HG03457 (cell line): ENCODE results near the gene MYLK4.
A peak's percentile ranks its signal among the peaks of the same experiment; 100 is the strongest.
"Not testable (repeated sequence)": the region's sequence is repeated elsewhere in the genome, so short reads cannot be mapped to it uniquely, and the experiment has no call there.

Source experiments
- ATAC-seq: cut with Tn5 transposase; IDR thresholded peaks from one replicate; pipeline ENCODE4 v1.9.1; 2021; ENCODE audit warnings: moderate number of reproducible peaks; ENCODE audit not compliant: unreplicated experiment

The MYLK4 gene

DNA sequence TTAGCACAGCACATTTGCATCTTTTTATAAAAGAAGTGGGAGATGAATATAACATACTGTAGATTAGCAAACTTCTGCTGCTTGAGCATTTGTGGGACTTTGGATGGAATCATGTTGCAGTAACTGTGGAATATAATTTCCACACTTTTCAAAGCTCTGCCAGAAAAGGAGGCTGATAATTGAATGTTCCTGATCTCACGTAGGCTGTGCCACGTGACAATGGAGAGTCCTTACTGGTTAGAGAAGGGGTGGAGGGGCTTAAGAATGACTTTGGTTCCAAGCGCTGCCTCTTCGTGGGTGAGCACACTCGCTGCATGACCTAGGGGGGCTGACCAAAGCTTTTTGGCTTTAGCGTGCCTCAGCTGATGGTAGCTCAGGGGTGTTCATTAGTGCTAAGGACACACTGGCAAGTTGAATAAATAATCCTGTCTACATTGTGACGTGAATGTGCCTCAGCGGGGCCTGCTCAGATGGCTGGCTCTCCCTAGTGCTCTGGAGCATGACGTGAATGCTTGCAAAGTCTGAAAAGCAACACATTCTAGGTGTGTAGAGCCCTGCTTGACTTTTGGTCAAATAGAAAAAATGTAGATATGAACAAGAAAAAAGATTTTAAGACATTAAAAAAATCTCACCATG is 29.5 kb upstream of the MYLK4 start:
- no peak for ATAC-seq

DNA sequence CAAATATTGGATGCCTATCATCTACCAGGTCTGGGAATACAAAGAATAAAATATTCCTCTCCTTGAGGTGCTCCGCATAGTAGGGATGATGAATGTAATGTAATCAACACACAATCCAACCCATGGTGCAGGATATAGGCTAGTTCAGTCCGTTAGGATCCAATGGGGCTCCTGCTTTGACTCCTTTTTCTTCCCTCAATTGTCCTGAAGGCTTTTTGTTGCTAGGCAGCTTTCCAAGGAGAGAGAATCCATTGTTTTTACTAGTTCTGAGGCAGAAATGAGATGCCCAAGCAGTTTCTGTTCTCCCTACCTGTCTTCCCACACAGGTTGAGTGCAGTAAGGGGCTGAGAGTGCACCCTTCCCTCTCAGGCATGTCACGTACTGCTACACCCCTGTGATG is 26.5 kb upstream of the MYLK4 start:
- no peak for ATAC-seq

DNA sequence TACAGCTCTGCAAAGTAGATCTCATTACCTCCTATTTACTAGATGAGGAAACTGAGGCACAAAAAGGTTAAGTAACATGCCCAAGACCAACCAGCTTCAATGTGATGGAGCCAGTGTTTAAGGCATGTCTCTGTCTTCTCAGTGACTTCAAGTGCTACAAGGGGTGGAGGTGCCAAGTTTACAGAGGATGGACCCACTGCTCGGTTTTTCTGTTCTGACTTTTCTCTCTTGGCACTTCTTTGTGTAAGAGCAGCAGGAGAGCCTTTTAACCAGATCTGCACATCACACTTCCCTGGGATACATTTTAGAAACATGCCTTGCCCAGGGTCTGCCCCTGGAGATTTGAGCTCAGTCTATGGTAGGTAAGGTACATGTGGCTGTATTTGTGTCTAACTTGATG is 24.3 kb upstream of the MYLK4 start:
- no peak for ATAC-seq

DNA sequence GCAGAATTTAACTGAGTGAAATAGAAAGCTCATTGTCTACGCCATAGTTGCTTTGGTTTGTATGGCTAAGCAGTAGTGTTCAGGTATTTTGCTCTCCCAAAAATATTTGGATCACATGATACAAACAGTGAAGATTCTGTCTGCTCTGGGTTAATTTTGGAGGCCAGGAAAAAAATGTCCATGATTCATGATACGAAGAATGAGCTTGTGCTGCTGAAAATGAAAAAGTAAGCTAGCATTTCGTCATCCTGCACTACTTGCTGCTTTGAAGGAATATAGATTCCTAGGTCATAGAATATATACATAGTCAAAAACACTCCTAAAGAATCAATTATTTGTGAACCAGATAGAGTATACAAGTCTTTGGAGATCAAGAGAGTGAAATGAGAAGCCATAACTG is 22.7 kb upstream of the MYLK4 start:
- no peak for ATAC-seq

DNA sequence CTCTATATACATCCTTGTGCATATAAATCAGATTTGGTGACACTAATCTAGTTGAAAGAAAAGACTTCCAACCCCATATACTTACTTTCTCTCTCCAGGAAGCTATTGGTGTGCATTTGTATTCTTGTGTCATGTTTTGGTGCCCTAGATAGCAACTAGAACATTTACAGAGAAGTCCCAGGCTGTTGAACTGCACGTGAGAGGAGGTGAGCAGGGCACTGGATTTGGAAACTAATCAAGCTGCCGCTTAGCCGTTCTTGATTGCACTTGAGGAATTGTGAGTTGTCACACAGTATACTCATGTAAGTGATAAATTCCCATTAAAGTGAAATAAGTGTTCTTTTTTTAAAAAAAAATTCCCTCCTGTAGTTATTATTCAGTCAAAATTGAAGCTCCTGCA is 22.1 kb upstream of the MYLK4 start:
- ATAC-seq: no peak

DNA sequence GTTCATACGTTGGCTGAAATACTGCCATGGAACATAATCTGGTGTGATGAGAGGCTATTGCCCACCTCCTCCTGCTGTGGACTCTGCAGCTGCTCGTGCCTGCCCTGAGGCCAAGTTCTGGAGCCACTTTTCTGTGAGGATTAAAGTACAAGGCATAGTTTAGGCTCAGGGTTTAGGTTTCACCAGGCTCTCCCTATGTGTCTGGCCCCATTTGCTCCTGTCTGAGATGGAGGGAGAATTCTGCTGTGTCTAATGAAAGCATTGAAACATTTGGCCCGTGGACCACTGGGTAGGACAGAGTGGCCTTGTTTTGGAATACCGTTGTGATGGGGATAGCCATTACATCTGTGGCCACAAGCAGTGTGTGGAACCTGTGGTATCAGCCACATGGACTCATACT is 20.4 kb upstream of the MYLK4 start:
- no peak for ATAC-seq

DNA sequence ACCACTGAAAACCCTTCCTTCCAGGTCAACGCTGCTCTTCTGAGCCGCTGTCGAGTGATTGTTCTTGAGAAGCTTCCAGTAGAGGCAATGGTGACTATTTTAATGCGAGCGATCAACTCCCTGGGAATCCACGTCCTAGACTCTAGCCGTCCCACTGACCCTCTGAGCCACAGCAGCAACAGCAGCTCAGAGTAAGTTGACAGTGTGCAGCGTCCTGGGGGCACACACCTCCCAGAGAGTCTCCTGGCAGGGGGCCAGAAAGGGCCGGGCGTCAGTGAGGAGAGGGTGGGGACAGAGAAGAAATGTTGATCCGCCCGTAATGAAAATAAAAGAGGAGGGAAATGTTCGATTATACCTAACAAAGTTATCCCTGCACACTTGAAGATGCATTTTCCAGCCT is 19.4 kb upstream of the MYLK4 start:
- no peak for ATAC-seq

DNA sequence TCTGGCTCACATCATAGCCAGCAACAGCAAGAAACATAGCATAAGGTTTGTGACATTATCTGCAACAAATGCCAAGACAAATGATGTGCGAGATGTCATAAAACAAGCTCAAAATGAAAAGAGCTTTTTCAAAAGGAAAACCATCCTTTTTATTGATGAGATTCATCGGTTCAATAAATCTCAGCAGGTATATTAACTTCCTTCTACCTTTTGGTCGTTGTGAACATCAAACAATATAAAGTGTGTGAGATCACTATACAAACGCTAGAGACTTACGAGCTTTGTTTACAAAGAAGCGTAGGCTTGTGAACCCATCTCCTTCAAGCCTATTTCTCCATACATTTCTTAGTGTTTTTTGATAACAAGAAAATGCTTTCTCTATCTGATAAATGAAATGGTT is 18.0 kb upstream of the MYLK4 start:
- no peak for ATAC-seq

DNA sequence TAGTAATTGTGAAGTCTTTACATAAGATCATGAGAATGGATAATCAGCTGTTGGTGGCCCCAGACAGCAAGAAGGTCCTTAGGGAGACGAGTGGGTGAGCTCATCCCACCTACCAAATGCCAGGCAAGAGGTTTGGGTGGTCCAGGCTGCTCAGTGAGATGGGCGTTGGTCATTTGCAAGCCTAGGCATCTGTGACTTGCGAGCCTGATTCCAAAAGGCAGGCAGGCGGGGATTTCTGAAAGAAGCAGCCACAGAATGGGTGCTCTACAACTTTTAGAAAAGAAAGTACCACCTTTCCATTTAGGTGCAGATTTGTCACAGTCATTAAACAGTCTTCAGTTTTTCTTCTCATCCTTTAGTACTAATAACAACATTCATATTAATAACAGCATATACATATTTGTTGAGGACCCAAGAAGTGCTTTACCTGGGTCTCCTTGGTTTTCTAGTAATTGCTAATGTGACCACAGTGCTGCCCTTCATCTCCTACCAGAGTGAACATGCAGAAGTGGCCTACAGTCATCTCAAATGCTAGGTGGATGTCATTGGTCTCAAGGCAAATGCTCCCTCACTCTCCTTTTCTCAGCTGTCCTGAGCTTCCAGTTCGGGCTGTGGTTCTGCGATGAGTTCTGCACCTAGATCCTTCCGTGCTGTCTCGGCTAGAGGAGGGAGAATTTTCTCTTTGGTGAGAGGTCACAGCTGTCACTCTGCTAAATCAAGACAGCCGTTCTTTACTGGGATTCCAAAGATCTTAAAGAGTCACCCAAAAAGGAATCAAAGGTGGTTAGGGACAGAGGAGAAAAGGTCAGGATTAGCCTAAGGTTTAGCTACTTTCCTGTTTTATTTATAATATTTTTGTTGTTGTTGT is 17.2 kb upstream of the MYLK4 start:
- ATAC-seq: no peak

DNA sequence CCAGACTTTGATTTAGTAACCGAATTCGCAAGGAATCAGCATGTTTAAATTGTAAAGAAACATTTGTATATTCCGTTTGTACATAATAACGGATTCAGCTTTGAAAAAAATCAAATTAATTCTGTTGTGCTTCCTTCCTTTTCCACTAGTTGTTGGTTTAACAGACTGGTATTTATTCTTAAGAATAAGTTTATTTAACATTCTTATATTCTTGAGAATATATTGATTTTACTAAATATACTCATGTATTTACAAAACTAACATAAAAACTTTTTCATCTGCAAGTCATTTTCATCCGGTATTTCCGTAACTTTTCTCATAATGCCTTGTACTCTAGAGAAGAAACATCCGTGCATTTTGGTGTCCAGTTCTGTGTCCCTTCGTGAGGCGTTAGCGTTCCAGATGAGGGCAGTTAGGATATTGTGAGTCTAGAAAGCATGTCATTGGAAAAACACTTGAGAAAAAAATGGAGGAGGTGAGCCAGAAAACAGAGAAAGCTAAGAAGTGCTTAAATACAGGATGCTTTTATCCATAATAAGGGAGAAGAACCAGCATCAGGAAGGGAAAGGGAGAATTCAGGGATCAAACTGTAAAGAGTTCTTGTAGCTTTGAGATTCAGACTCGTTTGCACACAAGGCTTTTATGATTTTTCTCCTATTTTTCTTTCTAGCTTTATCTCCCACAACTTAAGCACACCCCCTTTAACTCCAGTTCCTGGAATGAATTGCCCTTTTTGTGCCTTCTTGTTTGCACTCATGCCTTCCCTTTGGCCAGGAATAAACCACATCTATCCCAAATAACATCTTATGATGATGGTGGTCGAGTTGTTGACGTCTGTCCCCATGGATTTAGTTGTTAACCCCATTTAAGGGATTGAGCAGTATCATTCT is 16.3 kb upstream of the MYLK4 start:
- no peak for ATAC-seq

DNA sequence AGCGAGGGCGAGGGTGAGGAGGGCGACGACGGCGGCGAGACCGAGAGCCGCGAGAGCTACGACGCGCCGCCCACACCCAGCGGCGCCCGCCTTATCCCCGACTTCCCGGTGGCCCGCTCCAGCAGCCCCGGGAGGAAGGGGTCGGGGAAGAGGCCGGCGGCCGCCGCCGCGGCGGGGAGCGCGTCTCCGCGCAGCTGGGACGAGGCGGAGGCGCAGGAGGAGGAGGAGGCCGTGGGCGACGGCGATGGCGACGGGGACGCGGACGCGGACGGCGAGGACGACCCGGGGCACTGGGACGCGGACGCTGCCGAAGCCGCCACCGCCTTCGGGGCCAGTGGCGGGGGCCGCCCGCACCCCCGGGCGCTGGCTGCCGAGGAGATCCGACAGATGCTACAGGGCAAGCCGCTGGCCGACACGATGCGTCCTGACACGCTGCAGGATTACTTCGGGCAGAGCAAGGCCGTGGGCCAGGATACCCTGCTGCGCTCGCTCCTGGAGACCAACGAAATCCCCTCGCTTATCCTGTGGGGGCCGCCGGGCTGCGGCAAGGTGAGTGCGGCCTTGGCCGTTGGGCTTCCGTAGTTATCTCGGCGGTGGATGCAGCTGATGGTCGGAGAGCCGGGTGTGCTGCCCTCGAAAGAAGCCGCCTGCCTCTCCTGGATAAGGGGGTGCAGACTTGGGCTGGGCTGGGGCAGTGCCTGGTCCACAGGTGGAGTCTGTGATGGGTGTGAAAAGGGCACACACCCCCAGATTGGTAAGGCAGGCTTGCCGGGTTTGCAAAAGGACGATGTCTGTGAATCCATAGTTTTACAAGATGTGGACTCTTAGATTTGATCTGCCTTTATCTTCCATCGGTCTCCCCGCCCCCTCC is 15.4 kb upstream of the MYLK4 start:
- peak; percentile 4 for ATAC-seq

DNA sequence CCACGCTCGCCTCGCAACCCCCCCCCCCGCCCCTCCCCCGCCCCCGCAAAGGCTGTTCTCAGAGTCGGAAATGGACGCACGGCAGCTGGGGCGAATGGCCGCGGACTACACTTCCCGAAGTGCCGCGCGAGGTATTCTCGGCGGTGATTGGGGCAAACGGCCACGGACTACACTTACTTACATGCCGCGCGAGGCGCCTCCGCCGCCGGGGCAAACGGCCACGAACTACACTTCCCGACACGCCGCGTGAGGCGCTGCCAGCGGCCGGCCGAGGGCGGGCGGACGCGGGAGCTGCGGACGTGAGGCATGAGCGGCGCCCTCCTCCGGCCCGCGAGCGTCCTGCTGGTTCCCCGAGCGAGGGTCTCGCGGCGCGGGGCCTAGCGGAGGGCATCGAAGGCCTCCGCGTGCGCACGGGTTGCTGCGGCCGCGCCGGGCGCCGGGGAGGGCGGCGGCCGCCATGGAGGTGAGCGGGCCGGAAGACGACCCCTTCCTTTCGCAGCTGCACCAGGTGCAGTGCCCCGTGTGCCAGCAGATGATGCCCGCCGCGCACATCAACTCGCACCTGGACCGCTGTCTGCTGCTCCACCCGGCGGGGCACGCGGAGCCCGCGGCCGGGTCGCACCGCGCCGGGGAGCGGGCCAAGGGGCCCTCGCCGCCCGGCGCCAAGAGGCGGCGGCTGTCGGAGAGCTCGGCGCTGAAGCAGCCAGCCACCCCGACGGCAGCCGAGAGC is 14.6 kb upstream of the MYLK4 start, which contains the start of gene WRNIP1:
Gene WRNIP1, plus strand, starts transcription at position 228 of the 730 bp plus-strand sequence. Its CDS starts 230 bp downstream, at position 458.
- ATAC-seq: peak; percentile 75

DNA sequence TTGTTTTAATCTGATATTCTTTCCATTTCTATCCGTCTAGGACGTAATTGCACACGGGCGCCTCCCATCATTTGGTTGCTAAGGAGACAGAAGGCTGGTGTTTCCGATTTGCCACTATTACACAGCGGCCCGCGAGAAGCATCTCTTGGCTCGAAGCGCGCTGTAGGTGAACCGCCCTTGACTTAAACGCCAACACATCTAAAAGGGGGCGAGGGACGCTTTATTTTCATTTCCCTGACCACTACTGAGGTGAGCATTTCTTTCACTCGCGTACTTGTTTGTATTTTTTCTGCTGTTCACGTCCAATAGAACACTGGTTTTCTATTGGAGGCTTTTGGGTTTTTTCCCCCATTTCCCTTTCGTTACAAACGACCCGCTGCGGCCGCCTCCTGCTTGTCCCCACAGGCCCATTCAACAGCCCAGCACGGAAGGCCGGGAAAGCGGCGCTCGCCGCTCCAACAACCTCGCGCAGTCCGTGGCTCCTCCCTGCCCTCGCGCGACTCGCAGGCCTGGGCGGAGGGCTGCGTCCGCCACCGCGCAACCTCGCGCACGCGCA is 14.0 kb upstream of the MYLK4 start:
- peak; percentile 46 for ATAC-seq

DNA sequence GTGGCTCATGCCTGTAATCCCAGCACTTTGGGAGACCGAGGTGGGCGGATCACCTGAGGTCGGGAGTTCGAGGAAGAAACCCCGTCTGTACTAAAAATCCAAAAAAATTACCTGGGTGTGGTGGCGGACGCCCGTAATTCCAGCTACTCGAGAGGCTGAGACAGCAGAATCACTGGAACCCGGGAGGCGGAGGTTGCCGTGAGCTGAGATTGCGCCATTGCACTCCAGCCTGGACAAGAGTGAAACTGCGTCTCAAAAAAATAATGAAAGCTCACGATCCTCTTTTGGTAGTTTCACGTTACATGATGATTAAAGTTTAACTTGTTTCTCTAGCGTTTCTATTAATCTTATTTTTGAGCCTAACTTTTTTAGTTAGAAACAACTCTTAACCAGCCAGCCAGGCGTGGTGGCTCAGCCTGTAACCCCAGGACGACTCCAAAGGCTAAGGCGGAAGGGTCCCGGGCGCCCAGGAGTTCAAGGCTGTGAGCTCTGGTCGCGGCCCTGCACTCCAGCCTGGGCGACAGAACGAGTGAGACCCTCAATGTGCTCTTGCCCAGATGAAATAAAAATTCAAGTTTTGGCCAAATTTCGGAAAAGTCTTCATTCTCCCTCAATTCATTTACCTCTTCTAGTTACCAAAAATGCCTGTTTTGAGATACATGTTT is 13.3 kb upstream of the MYLK4 start:
- no peak for ATAC-seq

DNA sequence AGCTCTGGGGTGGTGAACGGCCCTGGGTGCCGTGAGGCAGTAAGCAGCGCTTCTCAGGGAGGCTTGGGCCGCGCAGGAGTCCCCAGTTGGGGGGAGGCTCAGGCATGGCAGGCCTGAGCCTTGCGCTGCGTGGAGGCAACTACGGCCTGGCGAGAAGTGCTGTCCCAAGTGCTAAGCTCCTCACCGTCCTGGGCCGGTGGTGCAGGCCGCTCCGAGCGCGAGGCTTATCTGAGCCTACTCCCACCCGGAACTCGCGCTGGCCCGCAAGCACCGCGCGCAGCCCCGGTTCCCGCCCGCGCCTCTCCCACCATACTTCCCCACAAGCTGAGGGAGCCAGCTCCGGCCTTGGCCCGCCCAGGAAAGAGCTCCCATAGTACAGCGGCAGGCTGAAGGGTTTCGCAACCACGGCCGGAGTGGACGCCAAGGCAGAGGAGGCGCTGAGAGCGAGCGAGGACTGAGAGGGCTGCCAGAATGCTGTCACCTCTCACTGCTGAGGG is 12.7 kb upstream of the MYLK4 start:
- ATAC-seq: no peak

DNA sequence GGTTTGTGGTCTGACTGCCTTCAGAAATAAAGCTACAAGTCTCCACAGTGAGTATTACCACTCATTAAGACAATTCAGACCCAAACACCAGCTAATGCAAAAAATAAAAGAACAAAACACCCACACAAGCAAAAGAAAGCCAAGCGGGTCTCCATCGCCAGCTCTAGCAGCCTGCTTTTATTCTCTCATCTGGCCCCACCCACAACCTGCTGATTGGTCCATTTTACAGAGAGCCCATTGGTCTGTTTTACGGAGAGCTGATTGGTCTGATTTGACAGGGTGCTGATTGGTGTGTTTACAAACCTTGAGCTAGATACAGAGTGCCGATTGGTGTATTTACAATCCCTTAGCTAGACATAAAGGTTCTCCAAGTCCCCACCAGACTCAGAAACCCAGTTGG is 12.1 kb upstream of the MYLK4 start:
- ATAC-seq: not testable (repeated sequence)

DNA sequence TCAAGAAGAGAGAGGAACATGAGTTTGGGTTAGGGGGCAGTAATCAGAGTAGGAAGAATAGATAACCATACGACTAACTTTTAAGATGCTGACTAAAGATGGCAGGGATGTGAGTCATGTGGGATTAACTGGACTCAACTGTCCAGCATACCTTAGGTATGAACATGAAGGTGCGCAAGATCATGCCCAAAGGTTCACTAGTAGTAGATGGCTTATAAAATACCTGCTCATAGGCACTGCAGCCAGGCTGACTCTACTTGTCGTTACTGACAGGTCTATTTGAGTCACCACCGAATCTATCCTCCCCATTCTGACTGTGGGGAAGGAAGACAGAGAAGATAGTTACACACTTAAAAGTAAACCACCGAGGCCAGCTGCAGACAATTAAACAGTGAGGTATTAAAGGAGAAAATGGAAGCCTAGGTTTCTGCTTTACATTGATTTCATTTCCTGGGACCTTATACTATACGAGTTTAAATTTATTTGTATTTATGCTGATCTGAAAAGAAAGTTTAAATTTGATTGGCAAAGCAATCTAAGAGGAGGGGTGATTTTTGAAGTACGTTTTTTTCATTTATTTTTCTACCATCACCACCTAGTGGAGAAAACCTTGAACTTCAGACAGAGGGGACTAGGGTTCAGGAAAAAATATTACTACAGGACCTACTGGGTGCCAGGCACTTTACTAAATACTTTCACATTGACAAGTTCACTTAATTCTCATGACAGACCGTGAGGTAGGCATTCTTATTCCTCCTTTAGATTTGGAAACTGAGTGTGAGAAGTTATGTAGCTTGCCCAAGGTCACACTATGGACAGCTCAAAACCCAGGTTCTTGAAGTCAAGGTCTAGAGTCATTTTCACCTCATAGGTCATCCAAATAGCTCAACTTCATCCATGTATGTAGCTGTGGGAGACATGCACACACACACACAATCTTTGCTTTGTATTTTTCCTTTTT is 10.4 kb upstream of the MYLK4 start:
- ATAC-seq: no peak

DNA sequence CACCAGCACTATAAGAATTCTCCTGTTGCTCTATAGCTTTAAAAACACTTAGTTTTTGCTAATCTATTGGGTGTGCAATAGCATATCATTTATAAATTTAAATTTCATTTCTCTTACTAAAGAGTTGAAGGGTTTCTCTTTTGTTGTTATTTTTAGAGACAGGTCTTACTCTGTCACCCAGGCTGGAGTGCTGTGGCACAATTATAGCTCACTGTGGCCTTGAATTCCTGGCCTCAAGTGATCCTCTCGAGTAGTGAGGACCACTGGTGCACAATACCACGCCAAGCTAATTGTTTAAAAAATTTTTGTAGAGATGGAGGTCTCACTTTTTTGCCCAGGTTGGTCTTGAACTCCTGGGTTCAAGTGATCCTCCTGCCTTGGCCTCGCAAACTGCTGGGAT is 8.3 kb upstream of the MYLK4 start:
- no peak for ATAC-seq
